ENCODE results near the gene INPP5A. TPM values are rescaled to one million over a fixed set of nuclear protein-coding genes. Genes with fewer than 3 reads are reported as not detected.

The INPP5A gene
- total RNA-seq, 1 experiment from 2014 or later = 16.6 TPM

DNA sequence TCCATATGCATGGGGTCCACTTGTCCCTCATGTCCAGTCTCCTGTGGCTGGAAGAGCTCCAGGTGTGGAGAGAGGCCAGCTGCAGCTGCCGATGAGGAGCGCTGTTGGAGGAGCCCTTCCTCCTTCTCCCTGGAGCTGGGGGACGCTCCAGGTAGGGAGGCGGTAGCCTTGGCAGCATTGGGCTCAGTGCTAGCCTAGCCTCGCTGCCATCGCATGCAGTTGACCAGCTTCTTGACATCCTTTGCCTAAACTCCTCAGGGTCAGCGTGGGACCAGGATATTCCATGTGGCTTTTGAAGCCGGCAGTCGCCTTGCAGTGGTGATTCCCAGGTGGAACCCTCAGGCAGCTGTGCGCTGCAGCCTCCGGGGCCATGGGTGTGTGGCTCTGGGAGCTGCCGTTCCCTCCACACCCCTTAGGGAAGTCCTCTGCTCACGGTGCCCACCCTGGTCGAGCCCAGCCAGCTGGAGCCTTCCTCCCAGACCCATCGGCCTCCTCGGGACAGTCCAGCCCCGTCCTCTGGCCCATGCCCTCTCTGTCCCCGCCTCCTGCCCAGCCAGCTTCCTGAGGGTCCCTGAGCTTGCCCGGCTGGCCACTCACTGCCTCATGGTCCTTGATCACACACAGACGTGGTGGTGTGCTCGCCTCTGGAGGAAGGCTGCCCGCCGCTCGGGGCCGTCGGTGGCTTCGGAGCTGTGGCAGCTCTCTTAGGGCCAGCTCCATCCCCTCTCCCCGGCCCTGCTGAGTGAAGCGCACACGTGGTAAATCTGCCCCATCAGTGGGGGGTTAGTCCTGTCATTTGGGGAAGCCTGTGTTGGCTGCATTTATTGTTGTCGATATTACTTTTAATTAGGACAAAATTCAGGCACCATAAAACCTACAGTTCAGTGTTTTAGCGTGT, 21.2 kb downstream of the INPP5A start:
- no peak overlapping the region for H3K27ac Mint-ChIP-seq (ENCODE audit: unreplicated experiment)
- H3K36me3 Mint-ChIP-seq (ENCODE audit: insufficient read depth, unreplicated experiment) = no peaks in the 10 kb centered on the region
- no peaks in the 10 kb centered on the region for H3K27me3 Mint-ChIP-seq (ENCODE audit: unreplicated experiment)
- BruUV-seq (replicated peaks) = no TSS peak
- peaks cover 10% of the 10 kb centered on the region for H3K4me1 Mint-ChIP-seq (ENCODE audit: low read depth, unreplicated experiment)
- DNase-seq = no peak
- H3K4me3 Mint-ChIP-seq (ENCODE audit: low read depth, unreplicated experiment) = no peak overlapping the region
- TF ChIP-seq, protein P1, sequence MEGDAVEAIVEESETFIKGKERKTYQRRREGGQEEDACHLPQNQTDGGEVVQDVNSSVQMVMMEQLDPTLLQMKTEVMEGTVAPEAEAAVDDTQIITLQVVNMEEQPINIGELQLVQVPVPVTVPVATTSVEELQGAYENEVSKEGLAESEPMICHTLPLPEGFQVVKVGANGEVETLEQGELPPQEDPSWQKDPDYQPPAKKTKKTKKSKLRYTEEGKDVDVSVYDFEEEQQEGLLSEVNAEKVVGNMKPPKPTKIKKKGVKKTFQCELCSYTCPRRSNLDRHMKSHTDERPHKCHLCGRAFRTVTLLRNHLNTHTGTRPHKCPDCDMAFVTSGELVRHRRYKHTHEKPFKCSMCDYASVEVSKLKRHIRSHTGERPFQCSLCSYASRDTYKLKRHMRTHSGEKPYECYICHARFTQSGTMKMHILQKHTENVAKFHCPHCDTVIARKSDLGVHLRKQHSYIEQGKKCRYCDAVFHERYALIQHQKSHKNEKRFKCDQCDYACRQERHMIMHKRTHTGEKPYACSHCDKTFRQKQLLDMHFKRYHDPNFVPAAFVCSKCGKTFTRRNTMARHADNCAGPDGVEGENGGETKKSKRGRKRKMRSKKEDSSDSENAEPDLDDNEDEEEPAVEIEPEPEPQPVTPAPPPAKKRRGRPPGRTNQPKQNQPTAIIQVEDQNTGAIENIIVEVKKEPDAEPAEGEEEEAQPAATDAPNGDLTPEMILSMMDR (IDR thresholded peaks at IDR 0.05; ENCODE audit: unreplicated experiment) = no peak
- CTCF ChIA-PET = no interaction called here
- intact Hi-C loops (cut with micrococcal nuclease; ENCODE audit: unreplicated experiment) = no loop called here
- no peaks in the 10 kb centered on the region for H3K9me3 Mint-ChIP-seq (ENCODE audit: low read depth, unreplicated experiment)

DNA sequence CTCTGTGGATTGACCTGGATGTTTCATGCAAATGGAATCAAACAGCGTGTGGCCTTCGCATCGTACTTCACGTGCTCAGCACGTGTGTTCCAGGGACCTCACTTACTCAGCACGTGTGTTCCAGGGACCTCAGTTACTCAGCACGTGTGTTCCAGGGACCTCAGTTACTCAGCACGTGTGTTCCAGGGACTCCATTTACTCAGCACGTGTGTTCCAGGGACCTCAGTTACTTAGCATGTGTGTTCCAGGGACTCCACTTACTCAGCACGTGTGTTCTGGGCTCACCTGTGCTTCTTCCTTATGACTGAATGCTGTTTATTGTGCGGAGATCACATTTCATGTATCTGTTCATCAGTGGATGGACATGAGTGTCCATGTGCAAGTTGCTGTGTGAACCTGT, 22.0 kb downstream of the INPP5A start:
- no peak overlapping the region for H3K4me3 Mint-ChIP-seq (ENCODE audit: low read depth, unreplicated experiment)
- TF ChIP-seq, protein P1 (IDR thresholded peaks at IDR 0.05; ENCODE audit: unreplicated experiment) = no peak
- no TSS peak for BruUV-seq (replicated peaks)
- no peak overlapping the region for H3K27ac Mint-ChIP-seq (ENCODE audit: unreplicated experiment)
- H3K36me3 Mint-ChIP-seq (ENCODE audit: insufficient read depth, unreplicated experiment) = no peaks in the 10 kb centered on the region
- peaks cover 10% of the 10 kb centered on the region for H3K4me1 Mint-ChIP-seq (ENCODE audit: low read depth, unreplicated experiment)
- CTCF ChIA-PET = no interaction called here
- DNase-seq = no peak
- intact Hi-C loops (cut with micrococcal nuclease; ENCODE audit: unreplicated experiment) = no loop called here
- no peaks in the 10 kb centered on the region for H3K9me3 Mint-ChIP-seq (ENCODE audit: low read depth, unreplicated experiment)
- H3K27me3 Mint-ChIP-seq (ENCODE audit: unreplicated experiment) = no peaks in the 10 kb centered on the region

DNA sequence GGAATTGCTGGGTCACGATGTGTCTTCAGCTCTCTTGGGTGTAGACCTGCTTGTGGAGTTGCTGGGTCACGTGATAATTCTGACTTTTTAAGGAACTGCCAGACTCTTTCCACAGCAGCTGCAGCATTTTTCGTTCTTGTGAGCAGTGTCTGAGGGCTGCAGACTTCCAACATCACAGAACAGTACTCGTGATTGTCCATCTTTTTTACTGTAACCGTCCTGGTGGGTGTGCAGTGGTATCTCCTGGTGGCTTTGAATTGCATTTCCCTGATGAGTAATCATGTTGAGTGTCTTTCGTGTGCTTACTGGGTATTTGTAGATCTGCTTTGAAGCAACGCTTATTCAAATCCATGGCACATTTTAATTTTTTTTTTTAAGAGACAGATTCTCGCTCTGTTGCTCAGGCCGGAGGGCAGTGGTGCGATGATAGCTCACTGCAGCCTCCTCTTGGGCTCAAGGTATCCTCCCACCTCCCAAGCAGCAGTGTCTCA, 22.7 kb downstream of the INPP5A start:
- no peak overlapping the region for H3K27ac Mint-ChIP-seq (ENCODE audit: unreplicated experiment)
- H3K4me1 Mint-ChIP-seq (ENCODE audit: low read depth, unreplicated experiment) = peaks cover 11% of the 10 kb centered on the region
- DNase-seq = no peak
- no TSS peak for BruUV-seq (replicated peaks)
- intact Hi-C loops (cut with micrococcal nuclease; ENCODE audit: unreplicated experiment) = no loop called here
- H3K36me3 Mint-ChIP-seq (ENCODE audit: insufficient read depth, unreplicated experiment) = no peaks in the 10 kb centered on the region
- no peak overlapping the region for H3K4me3 Mint-ChIP-seq (ENCODE audit: low read depth, unreplicated experiment)
- CTCF ChIA-PET = no interaction called here
- H3K9me3 Mint-ChIP-seq (ENCODE audit: low read depth, unreplicated experiment) = no peaks in the 10 kb centered on the region
- TF ChIP-seq, protein P1 (IDR thresholded peaks at IDR 0.05; ENCODE audit: unreplicated experiment) = no peak
- H3K27me3 Mint-ChIP-seq (ENCODE audit: unreplicated experiment) = no peaks in the 10 kb centered on the region

DNA sequence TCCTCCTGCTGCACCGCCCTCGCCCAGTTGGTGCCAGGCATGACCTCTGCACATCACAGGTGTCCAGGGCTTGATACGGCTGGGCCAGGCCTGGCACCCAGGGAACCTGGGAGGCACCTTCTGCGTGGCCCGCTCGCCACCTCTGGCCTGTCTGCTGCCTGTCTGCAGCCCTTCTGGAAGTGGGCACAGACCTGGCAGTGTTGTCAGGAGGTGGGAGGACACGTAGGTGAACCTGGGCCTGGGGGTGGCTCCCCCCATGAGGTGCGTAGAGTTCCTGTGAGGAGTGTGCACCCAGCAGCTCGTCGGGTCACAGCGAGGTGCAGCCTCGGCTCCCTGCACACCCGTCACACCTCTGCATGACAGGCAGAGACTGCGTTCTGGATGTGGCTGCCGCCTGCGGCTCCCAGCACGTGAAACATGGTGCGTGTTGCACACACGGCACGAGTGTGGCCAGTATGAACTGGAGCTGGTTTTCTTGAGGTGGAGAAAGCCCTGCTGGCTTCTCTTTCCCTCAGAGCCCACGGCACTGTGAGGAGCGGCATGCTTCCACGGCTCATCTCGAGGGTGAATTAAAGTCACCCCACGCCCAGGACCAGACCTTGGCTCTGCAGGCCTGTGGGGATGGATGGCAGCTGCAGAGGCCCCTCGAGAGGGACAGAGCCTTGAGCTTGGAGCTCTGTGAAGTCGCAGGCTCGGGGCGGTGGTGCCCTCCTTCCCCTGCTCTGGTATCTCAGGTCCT, 24.8 kb downstream of the INPP5A start:
- Mint-ChIP-seq H3K4me1 (ENCODE audit: low read depth, unreplicated experiment) (peaks cover 8% of the 10 kb centered on the region), H3K4me3 (ENCODE audit: low read depth, unreplicated experiment) (no peak overlapping the region), H3K9me3 (ENCODE audit: low read depth, unreplicated experiment) (no peaks in the 10 kb centered on the region), H3K36me3 (ENCODE audit: insufficient read depth, unreplicated experiment) (no peaks in the 10 kb centered on the region), H3K27ac (ENCODE audit: unreplicated experiment) (no peak overlapping the region), H3K27me3 (ENCODE audit: unreplicated experiment) (no peaks in the 10 kb centered on the region)
- DNase-seq = no peak
- CTCF ChIA-PET = no interaction called here
- BruUV-seq (replicated peaks) = no TSS peak
- TF ChIP-seq, protein P1 (IDR thresholded peaks at IDR 0.05; ENCODE audit: unreplicated experiment) = no peak
- intact Hi-C loops (cut with micrococcal nuclease; ENCODE audit: unreplicated experiment) = no loop called here

Measured in Calu3 (cell line).